GM21619 (cell line): Measurements from ENCODE around the gene LIG3.
"Not testable (repeated sequence)": the region's sequence is repeated elsewhere in the genome, so short reads cannot be mapped to it uniquely, and the experiment has no call there.

Experiments
- ATAC-seq: cut with Tn5 transposase; IDR thresholded peaks from one replicate; pipeline ENCODE4 v1.9.1; 2021; ENCODE audit not compliant: unreplicated experiment

LIG3 gene

DNA sequence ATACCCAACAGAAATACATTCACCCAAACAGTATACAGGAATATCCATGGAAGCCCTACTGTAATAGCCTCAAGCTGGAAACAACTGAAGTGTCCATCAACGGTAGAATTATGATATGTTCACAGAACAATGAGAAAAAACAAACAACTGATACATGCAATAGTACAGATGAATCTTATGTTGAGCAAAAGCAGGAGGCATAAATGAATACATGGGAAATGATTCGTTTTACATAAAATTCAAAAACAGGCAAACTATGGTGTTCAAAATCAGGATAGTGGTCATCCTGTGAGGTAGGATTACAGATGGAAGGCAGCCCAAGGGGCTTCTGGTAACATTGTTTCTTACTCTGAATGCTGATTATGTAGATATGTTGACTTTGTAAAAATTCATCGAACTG, 58.1 kb downstream of the LIG3 start:
- no peak for ATAC-seq

DNA sequence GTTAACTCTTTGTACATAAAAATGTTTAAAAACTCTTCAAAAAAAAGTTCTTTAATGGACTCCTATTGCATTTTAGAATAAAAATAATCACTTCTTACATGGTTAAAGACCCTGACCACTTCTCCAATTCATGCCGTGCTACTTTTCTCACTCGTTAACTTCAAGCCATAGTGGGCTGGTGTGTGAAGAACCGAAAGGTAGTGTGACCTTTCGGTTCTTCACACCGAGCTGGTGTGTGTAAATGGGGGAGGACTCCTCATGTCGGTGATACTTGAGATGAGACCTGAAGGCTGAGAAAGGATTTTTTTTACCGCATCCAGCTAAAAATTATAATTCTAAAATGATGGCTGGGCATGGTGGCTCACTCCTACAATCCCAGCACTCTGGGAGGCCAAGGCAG, 61.1 kb downstream of the LIG3 start:
- ATAC-seq, result no peak

DNA sequence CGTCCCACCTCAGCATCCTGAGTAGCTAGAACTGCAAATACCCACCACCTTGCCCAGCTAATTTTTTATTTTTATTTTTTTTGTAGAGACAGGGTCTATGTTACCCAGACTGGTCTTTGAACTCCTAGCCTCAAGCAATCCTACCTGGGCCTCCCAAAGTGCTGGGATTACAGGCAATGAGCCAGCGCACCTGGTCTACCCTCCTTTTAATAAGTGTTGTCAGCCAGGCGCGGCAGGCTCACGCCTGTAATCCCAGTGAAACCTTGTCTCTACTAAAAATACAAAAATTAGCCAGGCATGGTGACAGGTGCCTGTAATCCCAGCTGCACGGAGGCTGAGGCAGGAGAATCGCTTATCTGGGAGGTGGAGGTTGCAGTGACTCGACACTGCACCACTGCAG, 63.9 kb downstream of the LIG3 start:
- ATAC-seq, result no peak

DNA sequence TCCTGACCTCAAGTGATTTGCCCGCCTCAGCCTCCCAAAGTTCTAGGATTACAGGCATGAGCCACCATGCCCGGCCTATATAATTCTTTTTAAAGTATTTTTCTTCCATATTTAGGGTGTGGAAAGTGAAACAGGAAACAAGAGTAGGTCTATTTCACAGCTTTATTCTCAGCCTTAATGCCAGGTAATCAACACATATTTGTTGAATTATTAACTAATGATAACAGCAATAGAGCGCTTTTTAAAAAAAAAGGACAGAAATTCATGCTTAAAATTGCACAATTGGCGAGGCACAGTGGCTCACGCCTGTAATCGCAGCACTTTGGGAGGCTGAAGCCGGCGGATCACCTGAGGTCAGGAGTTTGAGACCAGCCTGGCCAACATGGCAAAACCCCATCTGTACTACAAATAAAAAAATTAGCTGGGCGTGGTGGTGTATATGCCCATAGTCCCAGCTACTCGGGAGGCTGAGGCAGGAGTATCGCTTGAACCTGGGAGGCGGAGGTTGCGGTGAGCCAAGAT, 65.2 kb downstream of the LIG3 start:
- not testable (repeated sequence) for ATAC-seq

DNA sequence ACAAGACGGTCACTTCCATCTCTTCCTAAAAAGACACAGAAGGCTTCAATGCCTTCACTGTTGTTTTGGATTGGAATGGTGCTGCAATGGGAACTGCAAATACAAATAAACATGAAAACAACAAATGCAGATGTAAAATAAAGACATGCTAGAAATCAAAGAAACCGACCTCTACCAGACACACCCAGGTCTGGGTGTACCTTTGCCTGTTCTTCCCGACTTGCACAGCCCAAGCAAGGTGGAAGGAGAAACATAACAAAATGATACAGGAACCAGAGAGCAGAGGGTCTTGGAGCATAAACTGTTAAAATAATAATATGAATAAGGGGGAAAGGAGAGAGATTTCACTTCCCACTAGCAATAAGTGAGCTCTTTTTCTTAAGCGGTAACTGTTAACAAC, 65.9 kb downstream of the LIG3 start:
- ATAC-seq, result no peak

DNA sequence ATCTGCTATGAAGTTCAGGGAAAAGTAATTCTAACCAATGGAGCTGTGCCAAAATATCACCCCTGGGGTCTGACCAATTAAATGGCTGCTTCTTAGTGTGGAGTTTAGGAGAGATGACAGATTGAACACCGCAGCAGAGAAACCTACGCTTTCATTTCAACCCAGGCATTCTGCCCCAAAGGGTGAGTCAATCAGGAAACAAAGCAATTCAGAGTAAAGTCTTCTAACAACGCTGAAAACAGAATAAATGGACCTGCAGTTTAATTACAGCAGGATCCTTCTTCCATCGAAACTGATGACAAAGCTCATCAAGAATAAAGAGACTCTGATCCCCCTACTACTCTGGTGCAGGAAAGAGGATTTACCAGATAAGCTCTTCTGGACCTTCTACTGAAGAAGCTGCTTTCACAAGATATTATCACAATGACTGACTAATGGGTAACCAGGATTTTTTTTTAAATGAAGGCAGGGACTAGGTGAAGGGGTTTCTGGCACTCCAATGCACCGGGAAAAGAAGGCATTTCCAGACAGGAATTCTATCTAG, 66.5 kb downstream of the LIG3 start:
- peak; percentile 56 for ATAC-seq

DNA sequence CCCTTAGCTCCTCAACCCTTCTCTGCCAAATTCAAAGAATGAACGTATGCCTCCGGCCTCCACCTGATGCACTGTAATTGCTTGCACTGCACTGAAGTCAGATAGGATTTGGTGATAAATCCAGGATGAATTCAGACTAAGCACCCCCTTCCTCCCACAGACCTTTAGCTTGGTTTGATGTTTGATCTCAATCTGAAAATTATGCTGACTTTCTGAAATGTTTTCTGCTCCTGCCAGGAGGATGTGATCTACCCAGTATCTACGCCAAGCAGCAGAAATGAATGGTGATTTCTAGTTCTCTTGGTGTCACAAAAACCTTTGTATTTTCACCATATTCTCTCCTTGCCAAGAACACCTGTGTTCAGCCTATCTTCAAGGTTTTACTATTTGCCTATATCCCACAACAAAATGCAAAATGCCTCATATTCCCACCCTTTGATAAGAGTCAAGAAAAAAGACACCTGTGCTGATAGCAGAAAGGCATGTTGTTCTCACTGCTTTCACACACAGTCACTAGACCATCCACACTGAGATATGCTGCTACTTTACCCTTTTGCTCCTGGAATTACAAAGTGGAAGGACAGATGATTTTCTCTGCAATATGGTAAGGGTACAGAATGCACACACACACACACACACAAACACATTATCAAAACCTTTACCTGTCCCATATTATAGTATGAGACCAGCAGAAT, 68.5 kb downstream of the LIG3 start:
- no peak for ATAC-seq

DNA sequence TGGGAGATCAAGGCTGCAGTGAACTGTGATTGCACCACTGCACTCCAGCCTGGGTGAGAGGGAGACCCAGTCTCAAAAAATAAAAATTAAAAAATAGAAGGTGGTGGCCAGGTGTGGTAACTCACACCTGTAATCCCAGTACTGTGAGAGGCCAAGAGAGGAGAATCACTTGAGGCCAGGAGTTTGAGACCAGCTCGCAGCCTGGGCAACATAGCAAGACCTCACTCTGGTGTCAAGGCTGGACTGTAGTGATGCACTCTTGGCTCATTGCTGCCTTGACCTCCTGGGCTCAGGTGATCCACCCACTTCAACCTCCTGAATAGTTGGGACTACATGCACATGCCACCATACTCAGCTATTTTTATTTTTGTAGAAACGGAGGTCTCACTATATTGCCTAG, 69.9 kb downstream of the LIG3 start:
- ATAC-seq, result no peak

DNA sequence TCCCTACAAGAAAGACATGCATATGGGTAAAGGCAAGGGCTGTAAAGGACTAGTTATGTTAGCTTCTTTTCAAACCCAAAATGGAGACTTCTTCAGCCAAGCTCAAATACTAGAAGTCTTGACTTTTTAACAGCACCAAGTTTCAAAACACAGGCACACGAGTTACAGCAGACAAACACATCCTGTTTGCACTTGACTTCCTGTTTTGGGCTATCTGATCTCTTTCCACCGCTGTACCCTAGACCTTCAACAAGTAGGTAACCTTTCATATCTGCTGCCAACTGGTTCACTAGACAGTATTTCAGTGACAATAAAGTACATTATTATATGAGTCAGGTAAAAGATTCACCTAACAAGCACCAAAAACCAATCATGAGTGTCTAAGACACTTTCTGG, 70.9 kb downstream of the LIG3 start:
- ATAC-seq, result peak; percentile 58

DNA sequence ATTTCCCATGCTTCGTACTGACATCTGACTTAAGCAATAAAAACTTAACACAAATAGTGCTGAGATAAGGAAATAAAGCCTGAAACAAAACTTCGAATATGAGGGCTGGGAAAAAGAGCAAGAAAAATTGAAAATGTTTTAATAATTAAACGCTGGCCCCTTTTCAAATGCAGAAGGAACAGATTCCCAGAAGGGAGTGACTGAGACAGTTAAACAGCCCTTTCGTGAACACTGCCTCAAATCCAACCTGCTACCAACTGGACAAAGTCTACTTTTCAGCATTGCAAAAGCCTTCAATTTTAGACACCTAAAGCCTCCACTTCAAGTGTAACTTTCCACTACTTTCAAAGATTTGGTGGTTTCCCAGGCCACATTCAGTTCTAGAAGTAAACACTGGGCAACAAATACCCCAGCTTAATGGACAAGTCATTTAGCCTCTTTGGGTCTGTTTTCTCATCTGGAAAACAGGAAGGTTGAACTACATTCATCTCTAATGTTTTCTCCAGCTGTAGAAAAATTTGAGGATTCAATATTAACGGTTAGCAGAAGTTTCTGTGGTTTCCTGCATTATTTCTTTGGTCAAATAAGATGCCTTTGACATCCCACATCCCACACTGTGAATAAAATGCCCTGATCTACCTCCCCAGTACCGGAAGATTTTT, 71.4 kb downstream of the LIG3 start:
- ATAC-seq, result peak; percentile 36

DNA sequence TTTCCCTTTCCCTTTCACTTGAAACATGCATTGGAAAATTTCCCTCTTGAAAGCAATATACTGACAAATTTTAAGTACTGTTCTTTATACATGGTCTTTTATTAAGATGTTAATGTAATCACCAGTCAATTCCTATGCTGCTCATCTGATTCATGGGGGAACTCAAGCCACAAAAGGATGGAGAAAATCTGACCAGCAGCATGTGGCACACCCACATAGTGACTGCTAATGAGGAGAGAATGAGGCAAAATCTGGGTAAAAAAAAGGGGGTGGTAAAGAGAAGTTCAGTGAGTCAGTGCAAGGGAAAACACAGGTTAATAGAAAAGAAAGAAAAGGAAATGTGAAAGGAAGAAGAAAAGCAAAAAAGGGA, 71.9 kb downstream of the LIG3 start:
- ATAC-seq, result no peak

DNA sequence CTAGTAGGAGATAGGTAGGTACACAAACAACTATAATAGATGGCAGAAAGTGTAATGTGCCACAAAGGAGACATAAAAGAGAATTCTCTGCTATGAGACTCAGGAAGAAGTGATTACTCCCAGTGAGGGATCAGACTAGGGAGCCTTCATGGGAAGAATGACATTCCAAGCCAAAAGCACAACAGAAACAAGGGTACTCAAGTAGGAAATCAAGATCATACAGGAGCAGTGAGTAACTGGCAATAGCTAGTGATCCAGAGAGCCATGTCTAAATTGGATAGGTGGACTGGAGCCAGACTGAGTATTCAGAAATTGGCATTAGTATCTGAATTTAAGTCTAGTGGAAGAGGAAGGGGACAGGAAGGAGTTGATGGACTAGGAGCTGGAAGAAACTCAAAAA, 72.5 kb downstream of the LIG3 start:
- ATAC-seq, result no peak

DNA sequence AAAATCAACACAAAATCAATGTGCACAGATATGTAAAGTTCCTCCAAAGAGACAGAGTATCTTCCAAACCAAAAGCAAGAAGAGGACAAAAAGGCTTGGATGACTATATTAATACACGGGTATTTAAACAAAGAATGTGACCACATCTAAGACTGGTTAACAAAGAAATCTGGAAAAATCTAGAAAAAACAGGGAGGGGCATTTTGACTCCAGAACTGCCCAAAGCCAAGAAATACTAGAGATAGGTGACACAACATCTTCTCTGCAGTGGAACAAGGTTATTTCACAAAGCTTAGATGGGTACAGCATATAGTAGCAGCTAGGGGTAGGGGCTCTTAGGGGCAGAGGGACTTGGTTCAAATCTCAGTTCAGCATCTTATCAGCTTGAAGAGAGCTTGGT, 72.9 kb downstream of the LIG3 start:
- no peak for ATAC-seq

DNA sequence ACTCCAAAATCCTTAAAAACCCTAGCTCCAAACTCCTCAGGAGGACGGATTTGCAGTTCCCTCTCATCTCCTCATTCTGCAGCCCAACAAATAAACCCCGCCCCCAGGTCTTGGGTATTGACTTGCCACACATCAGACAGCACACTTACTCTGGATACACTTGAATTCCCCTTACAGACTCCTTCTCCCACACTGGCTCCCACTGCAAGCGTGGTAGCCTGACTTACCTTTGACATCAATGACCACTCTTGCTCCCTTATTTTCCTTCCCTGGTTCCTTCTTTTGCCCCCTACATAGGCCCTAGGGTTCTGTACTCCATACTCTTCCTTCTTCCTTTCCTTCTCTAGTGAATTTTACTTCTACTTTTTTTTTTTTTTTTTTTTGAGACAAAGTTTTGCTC, 75.7 kb downstream of the LIG3 start:
- no peak for ATAC-seq

DNA sequence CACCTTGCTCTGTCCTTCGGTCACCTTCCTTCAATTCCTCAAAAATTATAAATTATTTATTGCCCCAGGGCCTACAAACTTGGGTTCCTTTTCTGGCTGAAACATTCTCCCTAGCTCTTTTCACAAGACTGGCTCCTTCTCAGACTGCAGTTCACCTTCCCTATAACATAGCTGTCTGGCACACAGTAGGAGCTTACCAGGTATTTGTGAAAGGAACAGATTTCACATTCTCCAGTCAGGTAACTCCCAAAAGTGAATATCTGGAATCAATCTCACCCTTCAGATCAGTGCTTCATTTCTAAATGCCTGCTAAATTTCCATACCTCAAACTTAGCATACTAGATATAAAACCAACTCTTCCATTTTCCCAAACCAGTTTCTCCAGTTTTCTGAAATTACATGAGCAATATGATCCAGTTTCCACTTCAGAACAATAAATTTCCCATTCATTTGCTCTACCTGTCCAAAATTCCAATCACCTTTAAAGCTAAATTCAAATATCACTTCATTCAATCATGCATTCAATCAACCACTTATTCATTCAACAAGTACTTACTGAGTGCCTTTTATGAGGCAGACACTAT, 77.1 kb downstream of the LIG3 start:
- ATAC-seq, result no peak
